GM18511 (cell line): ENCODE data around the gene RPAP2.
"Not testable (repeated sequence)": the region's sequence is repeated elsewhere in the genome, so short reads cannot be mapped to it uniquely, and the experiment has no call there.

ENCODE experiments used
- ATAC-seq: cut with Tn5 transposase; IDR thresholded peaks from one replicate; pipeline ENCODE4 v1.9.1; 2021; ENCODE audit warnings: mild to moderate bottlenecking, moderate library complexity; ENCODE audit not compliant: unreplicated experiment

RPAP2 gene

GRCh38 chr1:92323473-92324453, 24.9 kb downstream of the RPAP2 start:
- no peak for ATAC-seq

- no peak for ATAC-seq
Observed at GRCh38 chr1:92324784-92325183, 25.9 kb downstream of the RPAP2 start.

- no peak for ATAC-seq
Observed at GRCh38 chr1:92326681-92327080, 27.8 kb downstream of the RPAP2 start.

GRCh38 chr1:92327794-92328193, 28.9 kb downstream of the RPAP2 start:
- ATAC-seq, result no peak

GRCh38 chr1:92329347-92330129, 30.7 kb downstream of the RPAP2 start:
- no peak for ATAC-seq

GRCh38 chr1:92333668-92334067, 34.8 kb downstream of the RPAP2 start:
- no peak for ATAC-seq

- ATAC-seq, result no peak
Observed at GRCh38 chr1:92340154-92340553, 41.3 kb downstream of the RPAP2 start.

GRCh38 chr1:92342401-92342800, 43.5 kb downstream of the RPAP2 start:
- ATAC-seq, result no peak

- no peak for ATAC-seq
Observed at GRCh38 chr1:92343061-92343460, 44.2 kb downstream of the RPAP2 start.

GRCh38 chr1:92346866-92347640, 48.2 kb downstream of the RPAP2 start:
- ATAC-seq, result no peak

GRCh38 chr1:92352856-92353255, 54.0 kb downstream of the RPAP2 start:
- no peak for ATAC-seq

GRCh38 chr1:92354259-92354658, 55.4 kb downstream of the RPAP2 start:
- no peak for ATAC-seq

GRCh38 chr1:92356956-92357355, 58.1 kb downstream of the RPAP2 start:
- ATAC-seq, result no peak

GRCh38 chr1:92359382-92359781, 60.5 kb downstream of the RPAP2 start:
- not testable (repeated sequence) for ATAC-seq

GRCh38 chr1:92359986-92360385, 61.1 kb downstream of the RPAP2 start:
- no peak for ATAC-seq

- ATAC-seq, result no peak
Observed at GRCh38 chr1:92362970-92363369, 64.1 kb downstream of the RPAP2 start.

GRCh38 chr1:92363401-92363800, 64.5 kb downstream of the RPAP2 start:
- no peak for ATAC-seq

GRCh38 chr1:92365378-92366039, 66.7 kb downstream of the RPAP2 start:
- ATAC-seq, result no peak

GRCh38 chr1:92366040-92366395, 67.2 kb downstream of the RPAP2 start:
- ATAC-seq, result no peak

GRCh38 chr1:92367496-92367895, 68.6 kb downstream of the RPAP2 start:
- ATAC-seq, result no peak

GRCh38 chr1:92372164-92372563, 73.3 kb downstream of the RPAP2 start:
- no peak for ATAC-seq
